BJ (cell line): ENCODE results near the gene F2RL2. TPM values are rescaled to one million over a fixed set of nuclear protein-coding genes. Genes with fewer than 3 reads are reported as not detected.

ENCODE experiments used
- CTCF ChIA-PET: fragments of 350-600 bp; formaldehyde crosslinking; extraction: SDS; loops from one replicate; lab custom pipeline; 2021; ENCODE audit warnings: antibody characterized with exemption, inconsistent platforms; lab: Yijun Ruan, JAX
- POLR2A ChIA-PET: fragments of 300-600 bp; sonication (Branson Sonifier 250); formaldehyde crosslinking; extraction: SDS; loops from one replicate; lab custom pipeline; 2021; ENCODE audit warnings: antibody characterized with exemption; lab: Charles Lee
- DNase-seq: peaks from one replicate; pipeline ENCODE4 v3.0.0-alpha.2; 2011; ENCODE audit warnings: low read depth
- H3K27me3 ChIP-seq: 2 replicates; pipeline ENCODE4 v1.6.0; 2011; ENCODE audit warnings: low read length; ENCODE audit not compliant: control insufficient read depth, insufficient read depth
- H3K36me3 ChIP-seq: 2 replicates; pipeline ENCODE4 v1.5.1; 2011; ENCODE audit warnings: low read length; ENCODE audit not compliant: control insufficient read depth, insufficient read depth
- H3K4me3 ChIP-seq: 2 replicates; pipeline ENCODE4 v1.5.1; 2011; ENCODE audit warnings: low read depth, mild to moderate bottlenecking, control low read depth, low read length
- polyA plus RNA-seq: library from polyadenylated mRNA; depleted of rRNA; stranded (reverse); fragments of >200 nt; gene quantifications from 2 replicates; pipeline ENCODE4 v1.2.3, GENCODE V29; 2011
- TF ChIP-seq, protein P1 (sequence below): IDR thresholded peaks from 2 replicates; pipeline ENCODE4 v1.5.1; 2011; ENCODE audit warnings: low read depth, mild to moderate bottlenecking, control low read depth, inconsistent platforms, low read length, moderate library complexity; ENCODE audit not compliant: insufficient read depth

The F2RL2 gene
- polyA plus RNA-seq, 1 experiment: 48.8 TPM

DNA sequence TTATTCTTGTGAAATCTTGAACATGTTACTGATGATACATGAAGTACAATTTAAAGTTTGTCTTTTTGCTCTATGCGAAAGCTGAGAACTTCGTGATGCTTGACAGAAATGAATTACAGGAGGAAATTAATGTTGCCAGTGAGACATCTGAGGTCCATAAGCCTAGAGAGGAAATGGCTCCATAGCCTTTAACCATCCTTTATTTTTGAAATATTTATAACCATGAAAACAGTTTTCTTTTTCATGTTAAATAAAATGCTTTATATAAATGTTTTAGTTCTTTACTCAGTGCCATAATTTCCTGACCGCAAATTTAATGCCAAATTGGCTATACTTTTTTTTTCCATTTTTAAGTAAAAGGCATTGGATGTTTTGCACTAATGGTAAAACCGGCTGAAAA lies 29.1 kb downstream of the F2RL2 start:
- H3K27me3 ChIP-seq: peaks cover 12% of the 10 kb centered on the region
- POLR2A ChIA-PET: no interaction called here
- TF ChIP-seq, protein P1, sequence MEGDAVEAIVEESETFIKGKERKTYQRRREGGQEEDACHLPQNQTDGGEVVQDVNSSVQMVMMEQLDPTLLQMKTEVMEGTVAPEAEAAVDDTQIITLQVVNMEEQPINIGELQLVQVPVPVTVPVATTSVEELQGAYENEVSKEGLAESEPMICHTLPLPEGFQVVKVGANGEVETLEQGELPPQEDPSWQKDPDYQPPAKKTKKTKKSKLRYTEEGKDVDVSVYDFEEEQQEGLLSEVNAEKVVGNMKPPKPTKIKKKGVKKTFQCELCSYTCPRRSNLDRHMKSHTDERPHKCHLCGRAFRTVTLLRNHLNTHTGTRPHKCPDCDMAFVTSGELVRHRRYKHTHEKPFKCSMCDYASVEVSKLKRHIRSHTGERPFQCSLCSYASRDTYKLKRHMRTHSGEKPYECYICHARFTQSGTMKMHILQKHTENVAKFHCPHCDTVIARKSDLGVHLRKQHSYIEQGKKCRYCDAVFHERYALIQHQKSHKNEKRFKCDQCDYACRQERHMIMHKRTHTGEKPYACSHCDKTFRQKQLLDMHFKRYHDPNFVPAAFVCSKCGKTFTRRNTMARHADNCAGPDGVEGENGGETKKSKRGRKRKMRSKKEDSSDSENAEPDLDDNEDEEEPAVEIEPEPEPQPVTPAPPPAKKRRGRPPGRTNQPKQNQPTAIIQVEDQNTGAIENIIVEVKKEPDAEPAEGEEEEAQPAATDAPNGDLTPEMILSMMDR: no peak
- no peak for DNase-seq
- CTCF ChIA-PET: interaction anchor here (1.8 kb wide), 1 partner anchor 10 kb away, joined by 6 read pairs; no protein-coding TSS in a partner anchor
- H3K36me3 ChIP-seq: no peaks in the 10 kb centered on the region
- no peak overlapping the region for H3K4me3 ChIP-seq

DNA sequence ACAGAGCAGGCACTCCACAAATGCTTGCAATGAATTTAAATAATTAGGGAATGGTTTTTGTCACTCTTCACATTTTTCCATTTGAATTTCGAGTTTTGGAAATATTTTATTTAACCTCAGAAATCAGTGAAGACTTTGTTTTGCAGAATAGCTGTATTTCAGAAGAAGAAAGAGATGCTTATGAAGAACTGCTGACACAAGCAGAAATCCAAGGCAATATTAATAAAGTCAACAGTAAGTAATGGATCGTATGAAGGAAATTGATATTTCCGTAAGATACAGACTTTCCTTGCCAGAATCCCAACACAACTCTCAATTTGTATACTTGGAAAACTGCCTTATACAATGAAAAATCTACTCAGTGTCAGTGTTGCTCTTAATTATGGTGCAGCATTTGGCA lies 30.5 kb downstream of the F2RL2 start:
- Histone ChIP-seq H3K27me3 (peaks cover 12% of the 10 kb centered on the region), H3K4me3 (no peak overlapping the region), H3K36me3 (no peaks in the 10 kb centered on the region)
- DNase-seq: no peak
- TF ChIP-seq, protein P1: no peak
- ChIA-PET CTCF (interaction anchor here (1.0 to 1.1 kb wide), 2 partner anchors 9 to 182 kb away, joined by 3 to 4 read pairs; no protein-coding TSS in a partner anchor), POLR2A (no interaction called here)

DNA sequence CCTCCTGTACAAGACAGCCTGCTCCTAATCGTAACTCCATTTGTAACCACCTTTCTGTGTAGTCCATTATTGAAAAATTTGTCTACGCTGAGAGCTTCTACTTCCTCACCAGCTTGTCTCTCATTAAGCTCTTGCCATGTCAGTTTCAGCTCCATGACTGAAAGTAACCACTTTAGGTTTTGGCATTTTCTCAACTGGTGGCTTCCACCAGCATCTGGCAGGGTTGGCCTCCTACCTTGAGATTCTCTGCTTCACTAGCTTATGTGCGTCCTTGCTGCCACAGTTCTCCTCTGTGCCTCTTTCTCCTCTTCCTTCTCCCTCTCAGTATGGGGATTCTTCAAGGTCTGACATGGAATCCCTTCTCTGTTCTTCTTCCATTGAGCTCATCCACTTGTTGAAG lies 31.8 kb downstream of the F2RL2 start:
- no peak overlapping the region for H3K4me3 ChIP-seq
- DNase-seq: no peak
- TF ChIP-seq, protein P1: no peak
- H3K36me3 ChIP-seq: no peaks in the 10 kb centered on the region
- ChIA-PET CTCF (interaction anchor here (1.0 to 1.3 kb wide), 3 partner anchors 9 to 183 kb away, joined by 3 to 5 read pairs (median 4); no protein-coding TSS in a partner anchor), POLR2A (no interaction called here)
- H3K27me3 ChIP-seq: peaks cover 14% of the 10 kb centered on the region

DNA sequence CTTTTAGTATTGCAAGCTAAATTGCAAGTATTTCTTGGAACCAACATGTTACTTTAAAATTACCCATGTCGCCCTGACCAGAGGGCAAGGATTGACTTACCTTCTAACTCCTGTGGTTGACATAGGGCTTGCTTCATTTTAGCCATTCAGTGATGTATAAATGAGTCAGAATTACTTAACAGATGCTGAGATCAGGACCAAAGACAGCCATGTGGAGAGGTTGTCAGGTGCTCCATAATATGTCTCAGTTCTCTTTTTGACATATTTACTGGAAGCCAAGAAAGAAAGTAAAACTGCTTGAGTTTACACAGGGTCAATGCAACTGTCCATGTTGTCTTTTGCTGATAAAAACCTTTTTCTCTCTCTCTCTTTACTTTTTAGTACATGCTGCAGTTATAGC lies 33.2 kb downstream of the F2RL2 start:
- CTCF ChIA-PET: no interaction called here
- POLR2A ChIA-PET: no interaction called here

DNA sequence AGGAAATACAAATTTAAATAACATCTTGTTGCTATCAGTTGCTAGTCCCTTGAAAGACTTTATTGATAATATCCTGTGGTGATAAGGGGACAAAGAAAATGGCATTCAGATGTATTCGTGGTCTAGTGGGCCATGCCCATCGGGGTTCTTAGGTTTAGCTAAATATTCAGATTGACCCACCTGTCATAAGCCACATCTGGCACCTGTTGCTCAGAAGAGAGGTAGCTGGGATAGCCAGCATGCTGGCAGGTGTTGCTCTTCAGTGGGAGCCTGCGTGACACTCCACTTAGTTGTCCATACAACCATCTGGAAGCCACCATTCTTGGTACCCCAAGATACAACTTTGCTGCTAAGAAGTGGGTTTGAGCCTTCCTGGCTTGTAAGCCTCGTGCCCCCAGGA lies 36.7 kb downstream of the F2RL2 start:
- TF ChIP-seq, protein P1: no peak
- DNase-seq: no peak
- Histone ChIP-seq H3K27me3 (peaks cover 9% of the 10 kb centered on the region), H3K36me3 (no peaks in the 10 kb centered on the region), H3K4me3 (no peak overlapping the region)
- POLR2A ChIA-PET: no interaction called here
- CTCF ChIA-PET: no interaction called here

More for the DNA sequence above, 33.2 kb downstream of the F2RL2 start:
- TF ChIP-seq, protein P1: no peak
- no peaks in the 10 kb centered on the region for H3K36me3 ChIP-seq
- DNase-seq: no peak
- H3K27me3 ChIP-seq: peaks cover 14% of the 10 kb centered on the region
- H3K4me3 ChIP-seq: no peak overlapping the region
